GM23248 (cell line): ENCODE measurements around the gene AGMO. TPM values are rescaled to one million over a fixed set of nuclear protein-coding genes. Genes with fewer than 3 reads are reported as not detected.

ENCODE experiments used
- DNase-seq: peaks from one replicate; pipeline ENCODE4 v3.0.0-alpha.2; 2015
- H2AFZ ChIP-seq: fragments of 200-600 bp; sonication (generic); 2 replicates; pipeline ENCODE4 v1.6.1; 2016; ENCODE audit warnings: antibody characterized with exemption
- H3F3A ChIP-seq: fragments of 200-600 bp; sonication (generic); 2 replicates; pipeline ENCODE4 v1.6.1; 2016; ENCODE audit warnings: mild to moderate bottlenecking, antibody characterized with exemption, mixed run types; ENCODE audit not compliant: insufficient read depth
- H3K27ac ChIP-seq: fragments of 200-600 bp; sonication (generic); 2 replicates; pipeline ENCODE4 v1.5.1; 2016; ENCODE audit warnings: mild to moderate bottlenecking
- H3K27me3 ChIP-seq: fragments of 200-600 bp; sonication (generic); replicated peaks from 2 replicates; pipeline ENCODE4 v1.6.1; 2016; ENCODE audit warnings: mild to moderate bottlenecking; ENCODE audit not compliant: insufficient read depth
- H3K36me3 ChIP-seq: fragments of 200-600 bp; sonication (generic); 2 replicates; pipeline ENCODE4 v1.6.1; 2016; ENCODE audit warnings: low read depth, mild to moderate bottlenecking
- H3K4me1 ChIP-seq: fragments of 200-600 bp; sonication (generic); 2 replicates; pipeline ENCODE4 v1.6.1; 2016; ENCODE audit warnings: mild to moderate bottlenecking; ENCODE audit not compliant: insufficient read depth
- H3K4me2 ChIP-seq: fragments of 200-600 bp; sonication (generic); one replicate; pipeline ENCODE4 v1.6.1; 2016; ENCODE audit warnings: mild to moderate bottlenecking; ENCODE audit not compliant: unreplicated experiment
- H3K4me3 ChIP-seq: fragments of 200-600 bp; sonication (generic); 2 replicates; pipeline ENCODE4 v1.5.1; 2016; ENCODE audit warnings: mild to moderate bottlenecking
- H3K79me2 ChIP-seq: fragments of 200-600 bp; sonication (generic); 2 replicates; pipeline ENCODE4 v1.6.1; 2016; ENCODE audit warnings: mild to moderate bottlenecking; ENCODE audit not compliant: insufficient read depth
- H3K9ac ChIP-seq: fragments of 200-600 bp; sonication (generic); 2 replicates; pipeline ENCODE4 v1.6.1; 2016; ENCODE audit warnings: mild to moderate bottlenecking
- H3K9me2 ChIP-seq: fragments of 200-600 bp; sonication (generic); 2 replicates; pipeline ENCODE4 v1.6.1; 2016; ENCODE audit warnings: mixed run types, mild to moderate bottlenecking, moderate library complexity; ENCODE audit not compliant: insufficient read depth
- H3K9me3 ChIP-seq: fragments of 200-600 bp; sonication (generic); one replicate; pipeline ENCODE4 v1.6.1; 2017; ENCODE audit warnings: low read depth
- H4K20me1 ChIP-seq: fragments of 200-600 bp; sonication (generic); 2 replicates; pipeline ENCODE4 v1.6.0; 2016; ENCODE audit not compliant: insufficient read depth
- EZH2 ChIP-seq: fragments of 200-600 bp; sonication (generic); IDR thresholded peaks from 2 replicates; pipeline ENCODE4 v1.6.1; 2018; ENCODE audit warnings: antibody characterized with exemption, mild to moderate bottlenecking; ENCODE audit not compliant: insufficient read depth, poor library complexity, severe bottlenecking
- EZH2phosphoT487 ChIP-seq: fragments of 200-600 bp; sonication (generic); IDR thresholded peaks from 2 replicates; pipeline ENCODE4 v1.6.1; 2018; ENCODE audit warnings: antibody characterized with exemption, moderate library complexity, mild to moderate bottlenecking, low read depth; ENCODE audit not compliant: insufficient read depth
- WGBS, 2 experiments: methylation state at CpG; one replicate each; pipeline ENCODE4 v1.1.6; 2015 to 2017; ENCODE audit warnings: low lambda C conversion rate in 2 of 2, low coverage in 1 of 2; ENCODE audit errors: missing lambda C conversion rate in 2 of 2; 5-methylcytosine and 5-hydroxymethylcytosine counted together
- in situ Hi-C: fragments of 300-500 bp; cut with MboI; formaldehyde crosslinking; loops from 2 replicates; pipeline ENCODE4 v1.15.0; 2020
- polyA plus RNA-seq: library from polyadenylated mRNA; unstranded; fragments of >200 nt; fragmentation: Nextera tagmentation; extraction: Ambion mirVana; gene quantifications from 2 replicates; pipeline ENCODE4 v1.2.1, GENCODE V29; 2016
- total RNA-seq: library from RNA; depleted of rRNA; stranded (reverse); fragments of >200 nt; shearing (Covaris generic); gene quantifications from 2 replicates; pipeline ENCODE4 v1.2.3, GENCODE V29; 2014

Gene AGMO
- total and polyA plus RNA-seq, 2 experiments from 2014 or later = not detected

GRCh38 chr7:15470825-15471668 is 90.8 kb downstream of the AGMO start:
- H3K9ac ChIP-seq = no peak overlapping the region
- no peaks in the 10 kb centered on the region for H3K9me3 ChIP-seq
- H2AFZ ChIP-seq = no peak overlapping the region
- no peak for TF ChIP-seq EZH2
- no peak for TF ChIP-seq EZH2phosphoT487
- H3K9me2 ChIP-seq = no peaks in the 10 kb centered on the region
- in situ Hi-C loops = no loop called here
- H3K36me3 ChIP-seq = no peaks in the 10 kb centered on the region
- WGBS, 2 experiments = 56 to 62% methylated on average over 1 of the region's 1 CpG
- H4K20me1 ChIP-seq = no peaks in the 10 kb centered on the region
- H3K27me3 ChIP-seq = no peaks in the 10 kb centered on the region
- H3K4me1 ChIP-seq = no peaks in the 10 kb centered on the region
- H3K4me2 ChIP-seq = no peak overlapping the region
- no peak overlapping the region for H3K4me3 ChIP-seq
- DNase-seq = no peak
- H3K79me2 ChIP-seq = no peaks in the 10 kb centered on the region
- no peak overlapping the region for H3K27ac ChIP-seq
- no peaks in the 10 kb centered on the region for H3F3A ChIP-seq

- Histone ChIP-seq H3F3A (peaks cover 39% of the 10 kb centered on the region), H3K4me3 (peak overlapping the region; percentile 37; the same call in 1 of the 2 replicates), H3K9me2 (no peaks in the 10 kb centered on the region), H3K9ac (0 out of 2 replicates have a peak overlapping the region, but pooled peaks have one; percentile 16), H3K4me1 (peaks cover 44% of the 10 kb centered on the region), H3K79me2 (no peaks in the 10 kb centered on the region), H3K27ac (peak overlapping the region; percentile 54), H3K4me2 (peak overlapping the region; percentile 64), H4K20me1 (no peaks in the 10 kb centered on the region), H2AFZ (peak overlapping the region; percentile 14; the same call in 1 of the 2 replicates), H3K27me3 (no peaks in the 10 kb centered on the region), H3K9me3 (no peaks in the 10 kb centered on the region), H3K36me3 (no peaks in the 10 kb centered on the region)
- 30 to 33% methylated on average over 3 of the region's 3 CpGs for WGBS, 2 experiments
- TF ChIP-seq EZH2 (no peak), EZH2phosphoT487 (no peak)
- DNase-seq = peak; percentile 20
- in situ Hi-C loops = no loop called here
Measured at GRCh38 chr7:15464667-15465121, 97.1 kb downstream of the AGMO start.

GRCh38 chr7:15463801-15464666 is 97.8 kb downstream of the AGMO start:
- Histone ChIP-seq H3K79me2 (no peaks in the 10 kb centered on the region), H3K27me3 (no peaks in the 10 kb centered on the region), H3K9me2 (no peaks in the 10 kb centered on the region), H3K4me3 (peak overlapping the region; percentile 37; the same call in 1 of the 2 replicates), H3K4me2 (peak overlapping the region; percentile 64), H4K20me1 (no peaks in the 10 kb centered on the region), H3K9ac (peak overlapping the region; percentile 16; the same call in 1 of the 2 replicates), H3K9me3 (no peaks in the 10 kb centered on the region), H3K4me1 (peaks cover 44% of the 10 kb centered on the region), H2AFZ (peak overlapping the region; percentile 14), H3F3A (peaks cover 39% of the 10 kb centered on the region), H3K36me3 (no peaks in the 10 kb centered on the region), H3K27ac (peak overlapping the region; percentile 54)
- peak; percentile 56 for DNase-seq
- 12% methylated on average over 6 of the region's 6 CpGs for WGBS, 2 experiments
- in situ Hi-C loops = no loop called here
- no peak for TF ChIP-seq EZH2phosphoT487
- TF ChIP-seq EZH2 = no peak

GRCh38 chr7:15462721-15463389 is 99.0 kb downstream of the AGMO start:
- peak; percentile 14 for DNase-seq
- TF ChIP-seq EZH2phosphoT487 = no peak
- no peak for TF ChIP-seq EZH2
- H3K79me2 ChIP-seq = no peaks in the 10 kb centered on the region
- no peak overlapping the region for H3K9ac ChIP-seq
- peaks cover 44% of the 10 kb centered on the region for H3K4me1 ChIP-seq
- no peaks in the 10 kb centered on the region for H3K36me3 ChIP-seq
- WGBS, 2 experiments = 72 to 84% methylated on average over 2 of the region's 2 CpGs
- H2AFZ ChIP-seq = 0 out of 2 replicates have a peak overlapping the region, but pooled peaks have one; percentile 14
- peak overlapping the region; percentile 64 for H3K4me2 ChIP-seq
- no peak overlapping the region for H3K27ac ChIP-seq
- H3K9me2 ChIP-seq = no peaks in the 10 kb centered on the region
- H3F3A ChIP-seq = peaks cover 43% of the 10 kb centered on the region
- no peak overlapping the region for H3K4me3 ChIP-seq
- no peaks in the 10 kb centered on the region for H3K9me3 ChIP-seq
- in situ Hi-C loops = no loop called here
- no peaks in the 10 kb centered on the region for H4K20me1 ChIP-seq
- no peaks in the 10 kb centered on the region for H3K27me3 ChIP-seq
